A673 (cell line): ENCODE results near the gene FOXE3.

Experiments
- CTCF ChIP-seq: fragments of 300-800, 200-600 bp; sonication (generic); conservative IDR thresholded peaks from 2 replicates; pipeline ENCODE4 v1.5.1; 2017; ENCODE audit warnings: low read depth, mild to moderate bottlenecking, antibody characterized with exemption, low read length, moderate library complexity, mixed read lengths
- EZH2 ChIP-seq: fragments of 200-600 bp; sonication (generic); IDR thresholded peaks from 2 replicates; pipeline ENCODE4 v1.6.1; 2017; ENCODE audit warnings: borderline replicate concordance, low read depth, mild to moderate bottlenecking, mixed read lengths, antibody characterized with exemption, low read length; ENCODE audit not compliant: poor library complexity, severe bottlenecking

- TF ChIP-seq CTCF, result no peak
- no peak for TF ChIP-seq EZH2
These were observed 13.5 kb upstream of the FOXE3 start for GRCh38 chr1:47402591-47402990.
